Neural progenitor cell (in vitro differentiated cells): ENCODE measurements around the gene SLC26A8.

Experiments
- CTCF ChIP-seq: fragments of 200-600 bp; sonication (generic); IDR thresholded peaks from 2 replicates; pipeline ENCODE4 v1.5.1; 2017; ENCODE audit warnings: antibody characterized with exemption, mild to moderate bottlenecking
- EZH2 ChIP-seq: fragments of 200-600 bp; sonication (generic); IDR thresholded peaks from 2 replicates; pipeline ENCODE4 v1.6.1; 2017; ENCODE audit warnings: antibody characterized with exemption, mild to moderate bottlenecking, moderate library complexity

- TF ChIP-seq CTCF (no peak), EZH2 (no peak)
Measured at GRCh38 chr6:35968821-35969220, 55.6 kb downstream of the SLC26A8 start.
